Small intestine (tissue), 7 donors: ENCODE results near the gene STEEP1. TPM values are rescaled to one million over a fixed set of nuclear protein-coding genes. Genes with fewer than 3 reads are reported as not detected.
"Not testable (repeated sequence)": the region's sequence is repeated elsewhere in the genome, so short reads cannot be mapped to it uniquely, and the experiment has no call there.

Experiments used
- DNase-seq, 2 donors: peaks; one replicate each; pipeline versions ENCODE4 v3.0.0 to v3.0.0-alpha.2; 2013
- FAIRE-seq: peaks from 2 replicates; lab custom pipeline; 2012; peaks lifted over from hg19 to GRCh38; lab: Jason Lieb, UNC
- H3K27ac ChIP-seq, 3 donors: one replicate each; pipeline ENCODE4 v1.5.1; 2013; ENCODE audit warnings: low read length in 2 of 3, mild to moderate bottlenecking in 2 of 3, control low read depth in 1 of 3, inconsistent platforms in 1 of 3, low read depth in 1 of 3, moderate library complexity in 1 of 3
- H3K27me3 ChIP-seq, 3 donors: one replicate each; pipeline ENCODE4 v1.6.1; 2013; ENCODE audit warnings: low read length in 3 of 3, inconsistent platforms in 1 of 3; ENCODE audit not compliant: control insufficient read depth in 3 of 3, insufficient read depth in 3 of 3
- H3K36me3 ChIP-seq, 3 donors: one replicate each; pipeline ENCODE4 v1.6.1; 2013; ENCODE audit warnings: low read length in 3 of 3, inconsistent platforms in 1 of 3, low read depth in 1 of 3, mild to moderate bottlenecking in 1 of 3, moderate library complexity in 1 of 3; ENCODE audit not compliant: control insufficient read depth in 3 of 3, insufficient read depth in 2 of 3
- H3K4me1 ChIP-seq, 3 donors: one replicate each; pipeline ENCODE4 v1.6.1; 2013; ENCODE audit warnings: low read length in 2 of 3, inconsistent platforms in 1 of 3, low read depth in 1 of 3, mild to moderate bottlenecking in 1 of 3, moderate library complexity in 1 of 3; ENCODE audit not compliant: control insufficient read depth in 3 of 3, insufficient read depth in 2 of 3
- H3K4me3 ChIP-seq, 3 donors: one replicate each; pipeline ENCODE4 v1.5.1; 2013; ENCODE audit warnings: low read length in 3 of 3, control low read depth in 1 of 3, inconsistent platforms in 1 of 3, low read depth in 1 of 3, mild to moderate bottlenecking in 1 of 3, moderate library complexity in 1 of 3
- H3K9me3 ChIP-seq, 2 donors: one replicate each; pipeline ENCODE4 v1.6.1; 2013; ENCODE audit warnings: low read depth in 1 of 2, low read length in 1 of 2; ENCODE audit not compliant: control insufficient read depth in 2 of 2, insufficient read depth in 1 of 2
- WGBS, 3 donors: extraction: QIAGEN DNeasy Blood & Tissue Kit; methylation state at CpG; one replicate each; pipeline ENCODE4 v1.1.7; 2013; 5-methylcytosine and 5-hydroxymethylcytosine counted together
- polyA plus RNA-seq, 4 donors: library from polyadenylated mRNA; stranded (reverse) in 3 of 4; unstranded in 1 of 4; fragments of 200-250 nt in 3 of 4; fragments of 120-200 nt in 1 of 4; gene quantifications; one replicate each; pipeline versions ENCODE4 v1.2.1 to v1.2.3, GENCODE V29; 2013
- donor health status: healthy with polysubstance abuse.
- donor health status: control.
- donor health status: control.
- donor health status: Bipolar disorder and iron deficiency.
- donor health status: healthy.

STEEP1 gene
- polyA plus RNA-seq, 4 donors: 14.1 to 25.7 (median 20.4) TPM

DNA sequence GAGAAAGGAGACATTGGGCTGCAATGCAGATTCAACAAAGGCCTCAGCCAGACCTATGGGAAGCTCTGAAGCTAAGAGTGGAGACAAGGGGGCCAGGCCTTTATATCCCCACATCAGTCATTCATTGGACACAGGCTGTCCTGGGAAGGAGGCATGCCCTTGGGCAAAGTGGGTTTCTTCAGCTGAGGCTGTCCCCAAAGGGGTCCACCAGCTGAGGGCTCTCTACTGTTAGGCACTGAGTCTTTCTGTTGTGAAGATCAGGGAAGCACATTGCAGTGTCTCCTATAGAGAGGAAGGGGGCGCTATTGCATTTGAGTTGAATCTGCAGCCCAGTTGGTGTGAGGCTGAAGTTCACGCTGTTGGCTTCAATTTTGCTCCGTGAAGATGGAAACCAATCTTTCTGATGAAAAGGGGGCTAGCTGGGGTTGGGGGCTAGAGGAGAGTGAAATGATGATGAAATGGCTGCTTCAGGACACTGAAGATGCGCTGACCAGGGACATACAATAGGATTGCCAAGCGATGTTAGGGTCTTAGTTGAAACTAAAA, 49.0 kb downstream of the STEEP1 start:
- no peaks in the 10 kb centered on the region for H3K36me3 ChIP-seq
- H3K4me3 ChIP-seq: no peak overlapping the region
- peaks cover 0 to 3% of the 10 kb centered on the region in 2 donors for H3K9me3 ChIP-seq
- peaks cover 0 to 5% (median 0%) of the 10 kb centered on the region in 3 donors for H3K4me1 ChIP-seq
- H3K27ac ChIP-seq: no peak overlapping the region
- peak; percentile 59 to 62 for DNase-seq
- no peaks in the 10 kb centered on the region for H3K27me3 ChIP-seq
- FAIRE-seq: no peak
- 35 to 44% (median 35%) methylated on average over 5 of the region's 5 CpGs for WGBS, 3 donors

DNA sequence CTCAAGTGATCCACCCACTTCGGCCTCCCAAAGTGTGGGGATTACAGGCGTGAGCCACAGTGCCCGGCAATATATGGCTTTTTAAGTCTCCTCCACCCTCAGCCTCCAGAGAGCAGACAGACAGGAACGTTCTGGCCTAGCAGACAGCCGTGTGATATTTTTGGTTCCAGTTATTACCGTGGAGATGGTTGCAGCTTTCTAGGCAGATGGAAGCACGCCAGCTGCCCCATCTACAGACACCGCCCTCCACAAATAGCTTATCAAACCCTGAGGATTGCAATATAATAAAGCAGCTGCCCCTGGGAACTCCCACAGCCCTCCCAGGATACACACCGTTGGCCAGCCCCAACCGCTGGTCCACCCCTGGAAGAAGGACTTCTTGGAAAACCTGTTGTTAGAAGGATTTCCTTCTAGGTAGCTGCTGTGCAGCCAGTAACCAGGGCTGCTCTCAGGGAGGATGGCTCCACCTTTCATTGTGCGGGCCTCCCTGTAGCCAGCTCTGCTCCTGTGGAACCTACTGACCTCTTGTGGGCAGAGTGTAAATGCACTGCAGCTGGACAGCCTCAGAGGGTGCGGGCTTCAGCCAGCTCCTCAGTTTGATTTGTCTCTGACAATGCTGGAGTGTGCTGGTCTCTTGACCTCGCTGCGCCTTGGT, 52.9 kb downstream of the STEEP1 start:
- peak overlapping the region in 1 of 3 donors; percentile 25 for H3K27ac ChIP-seq
- DNase-seq (peak; percentile 77 to 85), FAIRE-seq (peak; percentile 26)
- H3K36me3 ChIP-seq: no peaks in the 10 kb centered on the region
- H3K4me1 ChIP-seq: peaks cover 0 to 15% (median 0%) of the 10 kb centered on the region in 3 donors
- H3K27me3 ChIP-seq: no peaks in the 10 kb centered on the region
- peaks cover 0 to 3% of the 10 kb centered on the region in 2 donors for H3K9me3 ChIP-seq
- H3K4me3 ChIP-seq: no peak overlapping the region
- 25 to 44% (median 44%) methylated on average over 14 of the region's 14 CpGs for WGBS, 3 donors

DNA sequence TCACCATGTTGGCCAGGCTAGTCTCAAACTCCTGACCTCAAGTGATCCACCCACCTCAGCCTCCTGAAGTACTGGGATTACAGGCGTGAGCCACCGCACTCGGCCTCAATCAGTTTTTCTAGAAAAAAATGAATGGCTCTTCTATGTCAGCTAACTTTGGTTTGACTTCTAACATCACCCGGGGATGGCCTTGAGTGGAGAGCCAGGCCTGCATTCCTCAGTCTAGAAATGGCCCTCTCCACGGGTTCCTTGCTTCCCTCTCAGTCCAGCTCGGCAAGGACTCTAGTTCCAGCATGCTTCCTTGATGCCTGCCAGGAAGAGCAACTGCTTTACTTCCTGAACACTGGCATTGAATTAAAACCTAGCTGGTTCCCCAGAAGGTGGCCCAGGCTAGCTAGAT, 58.0 kb downstream of the STEEP1 start:
- Histone ChIP-seq H3K27ac (peak overlapping the region; percentile 33 to 76 (median 57)), H3K27me3 (no peaks in the 10 kb centered on the region), H3K9me3 (peaks cover 0 to 1% of the 10 kb centered on the region in 2 donors), H3K4me3 (no peak overlapping the region), H3K4me1 (peaks cover 0 to 34% (median 2%) of the 10 kb centered on the region in 3 donors), H3K36me3 (no peaks in the 10 kb centered on the region)
- FAIRE-seq: no peak
- no peak for DNase-seq
- WGBS, 3 donors: 62 to 77% (median 69%) methylated on average over 6 of the region's 6 CpGs

DNA sequence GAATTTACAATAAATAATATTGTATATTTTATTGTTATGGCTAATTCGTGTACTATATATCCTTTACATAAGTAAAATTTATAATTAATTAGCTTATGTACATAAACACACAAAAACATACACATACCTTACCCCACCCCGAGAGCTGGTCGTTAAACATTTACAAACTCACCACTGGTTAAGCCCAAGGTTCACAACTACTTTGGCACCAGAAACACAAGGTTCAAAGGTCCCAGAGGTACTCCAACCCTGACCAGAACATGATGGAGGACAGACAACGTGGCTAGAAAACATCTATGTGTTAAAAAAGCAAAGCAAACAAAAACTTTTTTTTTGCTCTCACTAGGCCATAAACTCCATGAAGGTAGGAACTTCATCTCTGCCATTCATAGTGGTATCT, 59.3 kb downstream of the STEEP1 start:
- H3K4me1 ChIP-seq: peaks cover 0 to 33% (median 2%) of the 10 kb centered on the region in 3 donors
- peak overlapping the region in 1 of 3 donors; percentile 61 for H3K27ac ChIP-seq
- H3K9me3 ChIP-seq: no peaks in the 10 kb centered on the region
- no peaks in the 10 kb centered on the region for H3K27me3 ChIP-seq
- WGBS, 3 donors: 19 to 65% (median 21%) methylated on average over 4 of the region's 4 CpGs
- peak; percentile 76 to 91 for DNase-seq
- peak; percentile 26 for FAIRE-seq
- H3K4me3 ChIP-seq: no peak overlapping the region
- no peaks in the 10 kb centered on the region for H3K36me3 ChIP-seq

DNA sequence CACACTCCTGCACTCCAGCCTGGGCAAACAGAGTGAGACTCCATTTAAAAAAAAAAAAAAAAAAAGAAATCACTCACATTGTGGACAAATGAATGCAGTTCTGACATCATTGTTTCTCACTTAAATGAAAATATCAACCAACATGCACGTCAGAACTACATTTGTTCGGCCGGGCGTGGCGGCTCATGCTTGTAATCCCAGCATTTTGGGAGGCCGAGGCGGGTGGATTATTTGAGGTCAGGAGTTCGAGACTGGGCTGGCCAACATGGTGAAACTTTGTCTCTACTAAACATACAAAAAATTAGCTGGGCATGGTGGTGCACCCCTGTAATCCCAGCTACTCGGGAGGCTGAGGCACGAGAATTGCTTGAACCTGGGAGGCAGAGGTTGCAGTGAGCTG, 60.1 kb downstream of the STEEP1 start:
- WGBS, 3 donors: 57 to 78% (median 70%) methylated on average over 10 of the region's 10 CpGs
- H3K27me3 ChIP-seq, H3K9me3 ChIP-seq, DNase-seq, H3K4me3 ChIP-seq, FAIRE-seq, H3K36me3 ChIP-seq: not testable (repeated sequence)
- peak overlapping the region in 2 of 3 donors; percentile 61 for H3K27ac ChIP-seq
- peaks cover 0 to 31% (median 2%) of the 10 kb centered on the region in 3 donors for H3K4me1 ChIP-seq

DNA sequence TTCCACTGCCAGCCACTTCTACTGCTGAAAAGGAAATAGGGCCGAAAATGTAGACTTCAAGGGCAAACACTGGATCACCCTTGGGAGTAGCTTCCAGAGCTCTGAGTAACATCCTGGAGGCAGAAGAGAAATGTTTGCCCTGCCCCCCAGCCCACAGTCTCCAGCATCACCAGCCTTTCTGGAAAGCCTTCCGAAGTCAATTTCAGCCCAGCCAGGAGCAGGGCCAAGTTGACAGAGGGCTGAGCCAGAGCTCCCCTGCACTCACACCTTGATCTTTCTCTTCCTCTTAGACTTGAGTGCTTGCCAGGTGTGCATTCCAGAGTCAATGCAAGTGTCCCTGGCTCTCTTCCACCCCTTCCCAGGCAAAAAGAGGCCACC, 61.7 kb downstream of the STEEP1 start:
- no peaks in the 10 kb centered on the region for H3K9me3 ChIP-seq
- no peaks in the 10 kb centered on the region for H3K27me3 ChIP-seq
- H3K27ac ChIP-seq: peak overlapping the region; percentile 88 to 98 (median 96)
- H3K36me3 ChIP-seq: no peaks in the 10 kb centered on the region
- no peak for FAIRE-seq
- H3K4me3 ChIP-seq: no peak overlapping the region
- peaks cover 0 to 31% (median 2%) of the 10 kb centered on the region in 3 donors for H3K4me1 ChIP-seq
- WGBS, 3 donors: 14 to 51% (median 47%) methylated on average over 1 to 2 of the region's 2 CpGs
- peak in 1 of 2 donors; percentile 72 for DNase-seq

DNA sequence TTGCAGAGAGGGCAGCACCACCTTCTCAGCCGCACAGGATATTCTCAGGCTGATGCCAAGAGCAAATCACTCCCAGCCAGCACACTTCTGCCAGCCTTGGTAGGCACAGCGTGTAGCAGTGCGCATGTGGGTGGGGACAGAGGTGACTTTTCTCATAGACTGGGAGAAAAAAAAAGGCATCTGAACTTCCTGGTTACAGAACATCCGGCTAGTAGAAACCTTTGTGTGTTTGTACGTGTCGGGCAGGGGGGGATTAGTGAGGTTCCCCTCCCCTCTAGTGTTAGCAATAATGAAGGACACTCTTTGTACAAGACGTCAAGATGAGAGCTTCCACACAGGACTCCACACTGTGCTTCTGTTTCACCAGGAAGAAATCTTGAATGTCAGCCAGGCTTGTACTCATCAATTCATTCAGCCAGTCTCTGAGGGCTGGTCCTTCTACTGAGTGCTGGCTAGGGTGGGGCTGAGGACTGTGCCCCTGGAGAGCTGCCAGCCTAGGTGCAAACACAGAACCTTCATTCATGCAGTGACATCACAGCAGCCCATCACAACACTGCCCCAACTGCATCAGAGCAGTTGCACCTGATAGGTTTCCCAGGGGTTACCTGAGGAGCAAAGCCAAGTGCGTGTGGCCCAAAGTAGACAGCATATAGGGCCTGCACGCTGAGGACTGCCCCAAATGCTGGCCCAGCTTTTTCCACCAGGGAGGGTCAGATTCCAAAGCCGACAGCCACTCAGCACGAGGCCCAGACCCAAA, 62.3 kb downstream of the STEEP1 start:
- WGBS, 3 donors: 10 to 35% (median 32%) methylated on average over 10 to 11 of the region's 11 CpGs

DNA sequence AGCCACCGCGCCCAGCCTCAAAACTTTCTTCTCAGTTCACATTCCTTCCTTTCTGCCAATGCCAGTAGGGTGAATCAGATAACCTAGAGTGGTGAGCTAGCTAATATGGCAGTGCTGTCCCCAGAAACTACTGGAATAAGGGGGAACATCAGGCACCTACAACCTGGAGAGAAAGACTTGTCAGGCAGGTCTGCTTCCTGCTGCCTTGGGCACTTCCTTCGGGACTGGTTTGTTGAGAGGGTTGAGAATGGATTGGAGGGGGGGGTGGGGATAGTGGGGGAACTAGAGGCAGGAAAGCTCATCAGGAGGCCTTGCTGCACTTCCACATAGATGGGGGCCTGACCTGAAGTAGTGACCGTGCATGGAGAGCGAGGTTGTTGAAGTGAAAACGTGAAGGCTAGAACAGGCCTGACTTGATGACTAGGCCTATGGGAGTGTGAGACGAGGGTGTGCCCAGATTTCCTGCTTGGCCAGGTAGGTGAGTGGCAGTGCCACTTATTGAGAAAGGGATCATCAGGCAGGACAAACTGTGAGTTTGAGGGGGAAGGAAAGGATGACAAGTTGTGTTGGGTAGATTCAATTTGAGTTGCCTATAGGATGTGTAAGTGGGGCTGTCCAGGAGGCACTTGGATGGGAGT, 63.6 kb downstream of the STEEP1 start:
- H3K36me3 ChIP-seq: no peaks in the 10 kb centered on the region
- FAIRE-seq: no peak
- peak in 1 of 2 donors; percentile 48 for DNase-seq
- H3K27me3 ChIP-seq: no peaks in the 10 kb centered on the region
- 59 to 78% (median 76%) methylated on average over 5 to 7 of the region's 7 CpGs for WGBS, 3 donors
- H3K4me3 ChIP-seq: no peak overlapping the region
- H3K9me3 ChIP-seq: no peaks in the 10 kb centered on the region
- peak overlapping the region; percentile 90 to 98 (median 96) for H3K27ac ChIP-seq
- peaks cover 0 to 26% (median 2%) of the 10 kb centered on the region in 3 donors for H3K4me1 ChIP-seq

More for the DNA sequence above, 62.3 kb downstream of the STEEP1 start:
- H3K27me3 ChIP-seq: no peaks in the 10 kb centered on the region
- no peaks in the 10 kb centered on the region for H3K36me3 ChIP-seq
- no peak for FAIRE-seq
- H3K27ac ChIP-seq: peak overlapping the region; percentile 90 to 98 (median 96)
- peak; percentile 84 to 92 for DNase-seq
- peaks cover 0 to 31% (median 2%) of the 10 kb centered on the region in 3 donors for H3K4me1 ChIP-seq
- no peak overlapping the region for H3K4me3 ChIP-seq
- H3K9me3 ChIP-seq: no peaks in the 10 kb centered on the region
